GM12873 (cell line): ENCODE data around the gene RPL28.

Experiments
- TF ChIP-seq, protein P1 (sequence below): IDR thresholded peaks from 2 replicates; pipeline ENCODE4 v1.5.1; 2012; ENCODE audit warnings: low read depth, mild to moderate bottlenecking, moderate library complexity, low read length, control low read depth; ENCODE audit not compliant: insufficient read depth; ENCODE audit errors: missing control alignments

The RPL28 gene

DNA sequence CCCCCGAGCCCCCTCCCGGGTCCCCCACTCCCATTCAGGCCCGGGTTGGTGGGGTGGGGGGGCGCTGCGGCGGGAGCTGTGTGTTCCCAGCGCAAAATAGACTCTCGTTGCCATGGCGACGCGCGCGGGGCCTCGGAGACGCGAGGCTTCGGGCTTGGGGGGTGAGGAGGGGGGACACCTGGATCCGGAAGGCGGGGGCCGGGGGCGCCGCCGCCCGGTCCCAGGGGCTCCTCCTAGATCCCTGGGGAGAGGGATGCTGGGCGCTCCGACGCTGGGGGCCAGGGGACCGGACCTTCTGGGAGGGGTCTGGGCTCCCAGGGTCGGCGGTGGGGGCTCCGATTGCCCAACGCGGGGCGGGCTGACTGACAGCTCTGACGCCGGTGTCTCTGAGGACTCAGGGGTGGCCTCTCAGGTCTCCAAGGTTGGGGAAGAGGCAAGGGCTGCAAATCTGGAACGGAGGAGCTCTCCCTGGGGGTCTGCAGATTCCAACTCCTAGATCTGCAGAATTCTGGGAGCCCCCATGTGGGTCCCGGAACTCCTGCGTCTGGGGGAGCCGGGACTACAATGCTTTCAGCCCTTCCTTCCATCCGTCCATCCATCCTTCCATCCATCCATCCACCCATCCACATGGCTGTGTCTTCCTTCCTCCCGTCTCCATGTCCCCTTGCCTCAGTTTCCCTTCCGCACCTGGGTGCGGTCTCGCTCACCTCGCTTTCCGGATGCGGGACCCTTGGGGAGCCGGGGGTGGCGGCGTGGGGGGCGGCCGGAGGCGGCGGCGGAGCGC, 66.4 kb downstream of the RPL28 start:
- TF ChIP-seq, protein P1, sequence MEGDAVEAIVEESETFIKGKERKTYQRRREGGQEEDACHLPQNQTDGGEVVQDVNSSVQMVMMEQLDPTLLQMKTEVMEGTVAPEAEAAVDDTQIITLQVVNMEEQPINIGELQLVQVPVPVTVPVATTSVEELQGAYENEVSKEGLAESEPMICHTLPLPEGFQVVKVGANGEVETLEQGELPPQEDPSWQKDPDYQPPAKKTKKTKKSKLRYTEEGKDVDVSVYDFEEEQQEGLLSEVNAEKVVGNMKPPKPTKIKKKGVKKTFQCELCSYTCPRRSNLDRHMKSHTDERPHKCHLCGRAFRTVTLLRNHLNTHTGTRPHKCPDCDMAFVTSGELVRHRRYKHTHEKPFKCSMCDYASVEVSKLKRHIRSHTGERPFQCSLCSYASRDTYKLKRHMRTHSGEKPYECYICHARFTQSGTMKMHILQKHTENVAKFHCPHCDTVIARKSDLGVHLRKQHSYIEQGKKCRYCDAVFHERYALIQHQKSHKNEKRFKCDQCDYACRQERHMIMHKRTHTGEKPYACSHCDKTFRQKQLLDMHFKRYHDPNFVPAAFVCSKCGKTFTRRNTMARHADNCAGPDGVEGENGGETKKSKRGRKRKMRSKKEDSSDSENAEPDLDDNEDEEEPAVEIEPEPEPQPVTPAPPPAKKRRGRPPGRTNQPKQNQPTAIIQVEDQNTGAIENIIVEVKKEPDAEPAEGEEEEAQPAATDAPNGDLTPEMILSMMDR, result no peak
